Glomerular endothelial cell (primary cell): ENCODE results near the gene RALA. TPM values are rescaled to one million over a fixed set of nuclear protein-coding genes. Genes with fewer than 3 reads are reported as not detected.
"Not testable (repeated sequence)": the region's sequence is repeated elsewhere in the genome, so short reads cannot be mapped to it uniquely, and the experiment has no call there.

Source experiments
- DNase-seq: peaks from one replicate; pipeline ENCODE4 v3.0.0-alpha.2; 2011; ENCODE audit warnings: low read depth, low spot score; ENCODE audit errors: extremely low read depth
- total RNA-seq: library from RNA; depleted of rRNA; stranded (reverse); fragments of >200 nt; gene quantifications from 2 replicates; pipeline ENCODE4 v1.2.3, GENCODE V29; 2015

RALA gene
- total RNA-seq, 1 donor from 2014 or later, result 176 TPM

DNA sequence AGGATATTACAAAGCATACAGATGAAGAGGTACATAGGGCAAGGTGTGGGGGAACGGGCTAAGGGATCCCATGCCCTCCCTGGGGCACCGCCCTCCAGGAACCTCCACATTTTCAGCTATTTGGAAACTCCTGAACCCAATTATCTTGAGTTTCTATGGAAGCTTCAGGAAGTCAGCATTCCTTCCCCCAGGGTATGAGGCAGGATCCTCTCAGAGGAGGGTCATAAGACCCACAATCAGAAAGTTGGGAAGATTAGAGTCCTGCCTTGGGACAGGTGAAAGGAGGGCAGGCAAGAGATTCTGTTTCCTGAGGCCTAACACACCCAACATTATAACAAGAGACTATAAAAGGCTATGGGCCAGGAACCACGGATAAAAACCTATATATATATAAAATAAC lies 98.0 kb downstream of the RALA start:
- DNase-seq, result no peak

DNA sequence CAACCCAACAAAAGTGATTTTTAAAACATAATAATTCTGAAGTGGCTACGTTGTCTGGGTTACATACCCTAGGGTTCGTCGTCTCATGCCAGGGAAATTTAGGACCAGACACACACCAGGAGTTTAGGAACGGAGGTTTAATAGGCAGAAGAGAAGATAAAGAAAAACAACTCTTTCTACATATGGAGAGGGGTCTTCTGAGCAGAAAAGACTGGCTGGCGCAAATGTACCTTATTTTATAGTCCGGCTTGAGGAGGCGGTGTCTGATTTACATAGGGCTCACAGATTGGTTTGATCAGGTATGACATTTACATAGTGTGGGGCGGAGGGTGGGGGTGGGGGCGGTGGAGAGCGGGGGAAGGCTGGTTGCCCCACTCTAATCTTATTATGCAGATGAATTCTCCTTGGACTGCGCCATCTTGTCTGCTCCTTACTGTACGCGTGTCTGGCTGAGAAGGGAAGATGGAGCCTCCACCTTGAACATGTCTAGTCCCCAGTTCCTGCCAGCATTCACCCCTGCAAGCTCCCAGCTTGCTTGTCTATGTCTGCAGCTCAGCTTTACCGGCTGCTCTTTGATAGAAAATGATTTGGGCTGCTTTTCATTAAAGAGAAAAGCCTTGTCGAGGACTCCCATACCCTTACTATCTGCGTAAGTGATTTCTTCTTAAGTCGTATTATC lies 98.7 kb downstream of the RALA start:
- DNase-seq, result no peak

DNA sequence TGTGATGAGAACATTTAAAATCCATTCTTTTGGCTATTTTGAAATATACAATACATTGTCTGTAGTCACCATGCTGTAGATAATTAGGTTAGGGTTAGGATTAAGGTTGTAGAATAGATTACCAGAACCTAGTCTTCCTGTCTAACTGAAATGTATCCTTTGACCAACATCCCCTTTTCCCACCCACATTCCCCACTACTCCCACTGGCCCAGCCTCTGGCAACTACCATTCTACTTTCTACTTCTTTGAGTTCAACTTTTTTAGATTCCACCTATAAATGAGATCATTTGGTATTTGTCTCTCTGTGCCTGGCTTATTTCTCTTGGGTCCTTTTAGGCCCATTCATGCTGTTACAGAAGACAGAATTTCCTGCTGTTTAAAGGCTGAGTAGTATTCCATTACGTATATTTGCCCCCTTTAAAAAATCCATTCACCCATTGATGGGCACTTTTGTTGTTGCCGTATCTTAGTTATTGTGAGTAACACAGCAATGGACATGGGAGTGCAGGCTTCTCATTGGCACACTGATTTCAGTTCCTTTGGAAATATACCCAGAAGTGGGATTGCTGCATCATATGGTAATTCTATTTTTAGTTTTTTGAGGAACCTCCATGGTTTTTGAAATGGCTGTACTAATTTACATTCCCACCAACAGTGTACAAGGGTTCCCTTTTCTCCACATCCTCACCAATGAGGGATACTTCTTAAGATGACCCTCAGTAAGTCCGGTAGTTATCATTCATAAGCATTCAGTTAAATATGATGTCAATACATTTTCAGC lies 104.0 kb downstream of the RALA start:
- DNase-seq, result no peak

DNA sequence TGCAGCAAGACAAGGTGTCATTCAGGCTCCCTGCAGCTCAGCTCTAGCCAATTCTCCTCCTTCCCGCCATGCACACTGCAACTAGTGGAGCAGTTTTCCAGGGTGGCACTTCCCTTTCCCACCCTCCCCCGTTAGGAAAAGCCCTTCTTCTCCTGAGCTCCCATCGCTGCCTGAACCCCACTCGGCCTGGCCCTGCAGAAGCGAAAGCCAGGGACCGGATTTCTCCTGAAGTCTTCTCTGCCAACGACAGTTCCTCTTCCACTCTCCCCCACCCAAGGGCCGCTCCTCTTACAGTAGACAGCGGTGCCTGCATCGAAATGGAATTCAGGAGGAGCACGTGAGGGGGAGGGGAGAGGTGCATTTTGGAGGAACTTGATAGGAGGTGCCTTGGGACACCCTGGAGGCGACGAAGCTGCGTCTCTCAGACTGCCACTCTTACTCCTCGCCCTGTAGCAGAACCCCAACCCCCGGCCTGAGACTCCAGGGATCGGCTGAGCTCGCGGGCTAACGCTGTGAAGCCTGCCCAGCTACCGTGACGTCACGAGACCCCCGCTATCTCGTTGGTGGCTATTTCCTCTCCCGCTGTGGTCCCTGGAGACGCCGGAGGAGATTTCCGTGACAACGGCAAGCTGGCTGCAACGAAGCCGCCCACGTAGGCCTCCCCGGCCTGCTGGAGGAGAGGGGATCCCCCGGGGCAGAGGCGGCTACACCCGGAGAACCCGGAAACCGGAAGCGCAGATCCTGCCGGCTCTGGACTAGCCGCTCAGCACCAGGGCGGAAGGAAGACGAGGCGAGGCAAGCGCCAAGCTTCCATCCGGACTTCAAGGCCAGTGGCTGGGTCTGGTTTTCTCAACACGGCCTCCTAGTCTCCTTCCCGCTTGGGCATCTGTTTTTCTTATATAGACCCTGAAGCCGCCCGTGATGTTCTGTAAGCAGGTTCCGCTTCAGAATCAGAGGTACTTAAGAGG lies 109.7 kb downstream of the RALA start:
- DNase-seq, result no peak

DNA sequence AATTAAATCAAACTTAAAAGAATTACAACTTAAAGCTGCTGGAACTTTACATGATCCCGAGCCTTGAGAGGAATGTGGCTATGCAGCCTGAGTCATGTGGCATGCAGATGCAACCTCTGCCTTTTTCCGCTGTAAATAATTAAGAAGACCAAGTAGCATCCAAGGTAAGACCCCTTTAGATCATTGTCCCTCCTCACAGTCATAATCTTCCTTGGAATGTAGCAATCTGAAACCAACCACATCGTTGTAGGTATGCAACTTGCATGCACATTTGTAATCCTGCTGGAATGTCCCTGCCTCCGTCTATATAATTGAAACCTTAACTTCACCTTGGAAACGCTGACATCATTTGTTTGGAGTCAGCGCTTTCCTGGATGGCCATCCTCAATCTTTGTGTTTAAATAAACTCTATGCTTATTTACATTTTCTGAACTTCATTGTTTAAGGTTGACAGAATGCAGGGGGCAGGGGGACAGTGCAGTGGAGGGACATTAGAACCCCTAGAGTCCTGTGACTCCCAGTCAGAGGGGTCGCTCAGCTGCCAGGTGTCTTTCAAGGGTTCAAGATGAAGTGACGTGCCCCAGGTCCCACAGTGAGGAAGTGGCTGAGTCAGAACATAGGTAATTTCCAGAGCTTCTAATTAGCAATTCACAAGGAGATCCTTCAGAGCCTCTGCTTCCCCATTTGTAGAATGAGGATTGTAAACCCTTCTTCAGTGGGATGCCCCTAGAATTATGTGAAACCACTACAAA lies 110.7 kb downstream of the RALA start:
- DNase-seq, result no peak

DNA sequence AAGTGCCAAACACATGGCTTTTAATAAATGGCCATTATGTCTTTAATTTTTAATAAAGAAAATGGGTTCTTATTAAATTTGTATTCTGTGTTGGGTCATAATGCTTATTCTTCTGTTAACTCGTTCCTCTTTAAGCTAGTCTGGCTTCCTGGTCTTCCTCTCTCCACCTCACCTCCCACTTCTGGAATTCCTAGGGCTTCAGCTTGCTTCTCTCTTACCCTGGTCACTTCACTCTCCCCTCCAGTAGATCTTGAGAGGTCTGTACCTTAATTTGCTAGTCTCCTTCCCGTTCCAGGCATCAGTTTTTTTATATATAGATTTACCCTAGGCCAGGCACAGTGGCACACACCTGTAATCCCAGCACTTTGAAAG lies 111.2 kb downstream of the RALA start:
- DNase-seq, result no peak

DNA sequence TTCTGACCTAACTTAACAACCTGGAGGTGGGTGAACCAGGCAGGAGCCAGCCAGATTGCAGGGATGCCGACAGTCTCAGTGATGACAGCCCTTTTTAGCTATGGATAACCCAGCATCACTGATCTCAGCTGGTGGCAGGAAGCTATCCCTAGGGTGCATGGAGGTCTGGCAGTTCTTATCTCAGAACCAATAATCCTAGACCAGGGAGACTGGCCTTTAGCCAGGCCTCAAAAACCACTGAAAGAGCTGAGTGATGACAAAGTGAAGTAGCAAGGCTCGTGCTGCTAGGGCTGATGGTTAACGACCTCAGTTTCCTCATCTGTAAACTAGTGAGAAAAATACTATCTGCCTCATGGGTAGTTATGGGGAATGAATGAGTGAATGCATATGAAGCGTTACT lies 112.5 kb downstream of the RALA start:
- no peak for DNase-seq

DNA sequence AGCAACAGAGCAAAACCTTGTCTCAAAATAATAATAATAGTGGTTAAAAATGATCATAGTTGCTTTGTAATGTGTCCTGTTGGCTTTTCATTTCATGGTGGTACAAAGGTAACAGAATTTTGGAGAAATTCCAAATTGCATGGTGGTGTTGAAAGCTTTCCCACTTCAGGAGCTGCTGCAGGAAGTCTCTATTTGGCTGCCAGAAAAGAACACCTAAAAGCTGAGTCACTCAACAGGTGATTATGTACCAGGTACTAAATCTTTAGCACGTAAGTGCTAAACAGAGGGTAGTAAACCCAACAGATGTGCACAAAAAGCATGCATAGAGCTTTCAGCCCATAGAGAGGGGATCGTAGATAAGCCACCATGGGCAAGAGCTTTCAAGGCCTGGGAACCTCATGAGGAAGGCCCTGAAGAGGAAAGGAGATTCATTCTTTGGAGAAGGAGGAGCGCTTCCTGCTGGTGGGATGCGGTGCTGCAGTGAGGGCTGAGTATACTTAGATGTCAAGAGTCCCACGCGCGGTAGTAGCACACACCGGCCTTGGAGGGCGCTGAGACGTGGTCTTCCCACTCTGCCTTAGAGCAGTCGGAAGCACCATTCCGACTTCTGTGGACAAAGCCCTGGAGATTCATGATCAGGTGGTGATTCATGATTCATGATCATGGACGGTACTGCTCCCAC lies 118.7 kb downstream of the RALA start:
- no peak for DNase-seq

DNA sequence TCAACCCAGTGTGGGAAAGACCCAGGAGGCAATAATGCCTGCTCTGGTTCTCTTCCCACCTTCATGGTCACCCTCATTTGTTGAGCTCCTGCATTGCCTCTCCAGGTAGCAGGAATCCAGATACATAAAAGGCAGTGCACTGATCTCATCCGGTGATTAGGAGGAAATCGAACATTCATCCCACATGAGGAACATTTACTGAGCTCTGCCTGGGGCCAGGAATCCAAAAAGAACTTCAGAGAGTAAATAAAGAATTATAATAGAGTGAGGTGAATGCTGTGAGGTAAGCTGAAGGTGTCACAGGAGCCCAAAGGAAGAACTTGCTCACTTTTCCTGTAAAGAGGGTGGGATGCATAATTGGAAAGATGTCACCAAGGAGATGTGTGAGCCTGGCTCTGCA lies 121.2 kb downstream of the RALA start:
- no peak for DNase-seq

DNA sequence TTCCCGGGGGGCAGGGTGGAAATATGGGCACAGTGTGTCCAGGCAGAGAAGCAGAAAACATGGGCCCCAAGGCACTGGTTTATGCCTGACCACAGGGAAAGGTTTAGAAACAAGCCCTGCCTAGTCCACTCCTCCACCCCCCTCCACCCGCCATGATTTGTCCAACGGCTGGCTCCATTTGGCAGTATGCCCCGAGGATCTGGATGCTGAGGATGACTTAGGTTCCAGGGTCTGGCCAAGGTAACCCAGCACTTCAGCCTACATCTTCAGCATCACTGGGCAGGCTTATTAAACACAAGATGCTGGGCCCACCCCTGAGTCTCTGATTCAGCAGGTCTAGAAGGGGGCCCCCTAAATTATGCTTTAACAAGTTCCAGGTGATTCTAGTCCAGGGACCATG lies 121.9 kb downstream of the RALA start:
- DNase-seq, result no peak

DNA sequence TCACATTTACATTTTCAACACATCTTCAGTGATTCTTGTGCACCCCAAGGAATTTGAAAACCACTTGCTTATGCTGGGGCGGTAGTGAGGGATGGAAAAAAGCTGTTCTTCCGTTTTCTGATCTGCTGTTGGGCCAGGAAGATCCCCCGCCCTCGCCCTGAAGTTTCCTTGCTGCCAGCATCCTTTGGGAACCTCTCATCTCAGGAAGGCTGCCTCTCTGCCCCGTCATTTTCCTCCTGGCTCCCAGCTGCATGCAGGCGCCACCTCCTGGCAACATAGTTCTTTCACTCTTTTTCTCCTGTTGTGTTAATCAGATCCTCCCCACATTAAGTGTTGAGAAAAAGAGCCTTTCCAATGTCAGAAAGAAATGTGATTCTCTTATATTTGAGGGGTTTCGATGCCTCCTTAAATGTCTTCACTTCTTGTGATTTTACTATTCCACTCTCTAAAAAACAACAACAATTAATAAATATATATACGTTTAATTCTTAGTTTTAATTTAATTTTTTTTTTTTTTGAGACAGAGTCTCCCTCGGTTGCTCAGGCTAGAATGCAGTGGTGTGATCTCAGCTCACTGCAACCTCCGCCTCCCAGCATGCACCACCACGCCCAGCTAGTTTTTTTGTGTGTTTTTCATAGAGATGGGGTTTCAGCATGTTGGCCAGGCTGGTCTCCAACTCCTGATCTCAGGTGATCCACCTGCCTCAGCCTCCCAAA lies 122.9 kb downstream of the RALA start:
- DNase-seq, result no peak

DNA sequence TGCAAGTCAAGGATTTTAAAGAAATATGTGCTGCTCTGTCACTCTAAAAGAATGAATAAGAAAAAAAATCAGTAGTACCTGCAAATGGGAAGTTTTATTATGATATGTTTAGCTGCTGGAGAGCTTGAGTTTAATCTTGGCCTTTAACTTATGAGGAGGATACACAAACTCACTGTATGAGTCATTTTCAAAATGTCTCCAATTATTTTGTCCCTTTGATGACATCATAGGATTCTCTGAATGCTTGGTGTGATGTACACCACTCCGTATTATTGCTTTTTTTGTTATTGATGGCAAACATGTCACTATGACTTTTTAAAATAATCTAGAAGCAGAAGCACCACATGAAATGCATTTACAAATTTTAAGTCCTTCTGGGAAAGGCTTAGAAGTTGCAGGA lies 125.8 kb downstream of the RALA start:
- no peak for DNase-seq

DNA sequence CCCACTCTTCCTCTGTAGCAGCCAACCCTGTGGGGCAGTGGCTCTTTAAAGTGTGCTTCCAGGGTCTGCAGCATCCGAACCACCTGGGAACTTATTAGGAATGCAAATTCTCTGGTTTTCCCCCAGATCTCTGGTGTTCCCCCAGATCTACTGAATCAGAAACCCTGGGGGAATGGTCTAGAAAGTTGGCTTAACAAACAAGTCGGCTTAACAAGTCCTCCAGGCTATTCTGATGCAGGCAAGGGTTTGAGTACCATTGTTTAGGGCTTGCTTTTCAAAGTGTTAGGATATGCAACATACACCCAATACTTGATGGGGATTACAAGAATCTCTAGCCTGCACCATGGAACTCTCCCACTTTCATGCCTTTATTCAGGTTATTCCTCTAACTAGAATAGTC lies 126.3 kb downstream of the RALA start:
- DNase-seq, result no peak

DNA sequence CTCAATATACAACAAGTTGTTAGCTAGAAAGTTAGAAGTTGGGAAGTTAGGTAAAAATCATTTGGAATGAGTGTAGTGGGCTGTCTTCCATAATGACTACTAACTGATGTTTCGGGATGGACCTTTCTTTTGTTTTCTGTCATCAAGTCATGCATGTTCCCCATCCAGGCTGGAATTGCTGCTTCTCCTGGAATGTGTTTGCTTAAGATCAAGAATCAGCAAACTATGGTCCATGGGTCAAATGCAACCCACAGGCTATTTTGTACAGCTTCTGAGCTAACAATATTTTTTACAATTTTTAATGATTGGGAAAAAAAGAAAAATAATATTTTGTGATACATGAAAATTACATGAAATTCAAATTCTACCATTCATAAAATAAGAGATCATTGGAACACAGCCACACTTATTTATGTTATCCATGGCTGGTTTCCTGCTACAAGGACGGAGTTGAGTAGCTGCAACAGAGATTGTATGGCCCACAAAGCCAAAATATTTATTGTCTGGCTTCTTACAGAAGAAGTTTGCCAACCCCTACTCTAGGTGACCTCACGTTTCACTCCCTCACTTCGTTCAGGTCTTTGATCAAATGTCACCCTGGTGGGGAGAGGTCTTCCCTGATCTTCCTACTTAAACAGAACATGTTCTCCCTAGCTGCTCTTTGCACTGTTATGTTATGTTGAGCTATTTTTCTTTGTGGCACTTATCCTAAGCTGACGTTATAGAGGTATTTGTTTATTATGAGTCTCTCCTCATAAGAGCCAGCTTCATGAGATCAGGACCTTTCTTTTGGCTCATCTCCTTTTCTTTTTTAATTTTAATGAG lies 127.1 kb downstream of the RALA start:
- DNase-seq, result no peak

DNA sequence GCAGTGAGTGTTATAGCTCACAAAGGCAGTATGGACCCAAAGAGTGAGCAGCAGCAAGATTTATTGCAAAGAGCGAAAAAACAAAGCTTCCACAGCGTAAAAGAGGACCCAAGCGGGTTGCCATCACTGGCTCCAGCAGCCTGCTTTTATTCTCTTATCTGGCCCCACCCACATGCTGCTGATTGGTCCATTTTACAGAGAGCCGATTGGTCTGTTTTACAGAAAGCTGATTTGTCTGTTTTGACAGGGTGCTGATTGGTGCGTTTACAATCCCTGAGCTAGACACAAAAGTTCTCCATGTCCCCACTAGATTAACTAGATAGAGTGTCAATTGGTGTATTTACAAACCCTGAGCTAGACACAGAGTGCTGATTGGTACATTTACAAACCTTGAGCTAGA lies 129.9 kb downstream of the RALA start:
- DNase-seq, result not testable (repeated sequence)

DNA sequence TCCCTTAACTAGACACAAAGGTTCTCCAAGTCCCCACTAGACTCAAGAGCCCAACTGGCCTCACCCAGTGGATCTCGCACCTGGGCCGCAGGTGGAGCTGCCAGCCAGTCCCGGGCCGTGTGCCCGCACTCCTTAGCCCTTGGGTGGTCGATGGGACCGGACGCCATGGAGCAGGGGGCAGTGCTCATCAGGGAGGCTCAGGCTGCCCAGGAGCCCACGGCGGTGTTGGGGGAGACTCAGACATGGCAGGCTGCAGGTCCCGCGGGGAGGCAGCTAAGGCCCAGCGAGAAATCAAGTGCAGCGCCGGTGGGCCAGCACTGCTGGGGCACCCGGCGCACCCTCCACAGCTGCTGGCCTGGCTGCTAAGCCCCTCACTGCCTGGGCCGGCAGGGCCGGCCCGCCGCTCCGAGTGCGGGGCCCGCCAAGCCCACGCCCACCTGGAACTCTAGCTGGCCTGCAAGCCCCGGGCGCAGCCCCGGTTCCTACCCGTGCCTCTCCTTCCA lies 130.5 kb downstream of the RALA start:
- no peak for DNase-seq

DNA sequence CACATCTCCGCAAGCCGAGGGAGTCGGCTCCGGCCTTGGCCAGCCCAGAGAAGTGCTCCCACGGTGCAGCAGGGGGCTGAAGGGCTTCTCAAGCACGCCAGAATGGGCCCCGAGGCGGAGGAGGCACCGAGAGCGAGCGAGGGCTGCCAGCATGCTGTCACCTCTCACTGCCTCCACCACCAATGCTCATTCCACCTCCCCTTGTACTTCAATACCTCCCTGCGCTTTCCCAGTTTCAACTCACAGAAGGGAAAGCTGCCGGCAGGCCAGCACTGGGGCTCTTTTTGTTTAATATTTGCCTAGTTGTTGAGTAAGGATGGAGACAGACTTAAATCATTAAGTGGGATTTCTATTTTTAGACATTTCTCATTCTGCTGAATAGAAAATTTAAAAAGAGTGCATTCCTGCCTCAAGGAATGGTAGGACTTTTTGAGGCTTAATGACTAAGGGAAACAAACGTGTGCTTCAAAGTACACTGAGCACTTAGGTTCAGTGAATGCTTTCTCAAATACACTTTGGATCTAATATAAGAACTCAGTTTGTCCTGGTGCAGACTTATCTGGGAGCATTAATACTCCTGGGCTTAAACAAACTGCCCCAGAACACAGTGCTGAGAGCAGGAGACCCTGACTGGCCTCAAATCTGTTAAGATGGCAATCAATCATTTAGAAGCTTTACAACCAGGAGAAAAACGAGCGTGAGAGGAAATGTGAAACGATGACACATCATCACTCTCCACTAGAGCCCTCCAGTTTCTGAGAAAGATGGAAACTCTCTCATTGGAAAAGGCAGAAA lies 131.2 kb downstream of the RALA start:
- no peak for DNase-seq

DNA sequence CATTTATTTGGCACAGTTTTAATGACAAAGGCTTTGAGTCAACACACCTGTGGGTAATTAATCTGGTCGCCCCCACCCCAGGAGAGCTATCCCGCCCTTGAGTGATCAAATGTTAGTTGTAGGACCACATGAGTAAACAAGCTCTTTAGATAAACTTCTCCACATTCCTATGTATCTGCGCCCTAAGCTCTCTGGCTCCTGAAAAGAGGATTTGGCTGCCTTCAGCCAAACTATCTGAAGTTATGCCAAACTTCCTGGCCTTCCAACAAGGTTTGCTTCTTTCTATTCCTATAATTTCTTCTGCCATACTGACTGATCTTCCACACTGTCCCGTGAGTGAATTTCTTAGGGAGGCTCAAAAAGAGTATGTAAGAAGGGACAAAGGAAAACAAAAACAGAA lies 134.2 kb downstream of the RALA start:
- DNase-seq, result no peak
